Mesenchymal stem cell (in vitro differentiated cells and primary cell): ENCODE measurements around the gene CYP2A13.
"Not testable (repeated sequence)": the region's sequence is repeated elsewhere in the genome, so short reads cannot be mapped to it uniquely, and the experiment has no call there.

Source experiments
- DNase-seq: peaks from one replicate; pipeline ENCODE4 v3.0.0-alpha.2; 2013
- H2AFZ ChIP-seq: one replicate; pipeline ENCODE4 v1.6.1; 2013; ENCODE audit warnings: low read depth, mild to moderate bottlenecking, control low read depth, inconsistent platforms, low read length, moderate library complexity
- H2AK5ac ChIP-seq: 2 replicates; pipeline ENCODE4 v1.6.1; 2013; ENCODE audit warnings: low read length, moderate library complexity, mild to moderate bottlenecking, inconsistent platforms; ENCODE audit not compliant: severe bottlenecking
- H2BK120ac ChIP-seq: one replicate; pipeline ENCODE4 v1.6.1; 2013; ENCODE audit warnings: low read depth, mild to moderate bottlenecking, inconsistent platforms, low read length, moderate library complexity
- H2BK12ac ChIP-seq, 2 experiments: one replicate each; pipeline ENCODE4 v1.6.1; 2013; ENCODE audit warnings: inconsistent platforms in 2 of 2, low read length in 2 of 2, mild to moderate bottlenecking in 2 of 2, moderate library complexity in 2 of 2, control low read depth in 1 of 2
- H2BK15ac ChIP-seq: one replicate; pipeline ENCODE4 v1.6.1; 2013; ENCODE audit warnings: mild to moderate bottlenecking, low read depth, inconsistent platforms; ENCODE audit not compliant: poor library complexity, severe bottlenecking
- H2BK5ac ChIP-seq: 2 replicates; pipeline ENCODE4 v1.6.1; 2013; ENCODE audit warnings: low read depth, mild to moderate bottlenecking, low read length, control low read depth, inconsistent platforms; ENCODE audit not compliant: poor library complexity, severe bottlenecking
- H3K14ac ChIP-seq, 2 experiments: one replicate each; pipeline ENCODE4 v1.6.1; 2013; ENCODE audit warnings: inconsistent platforms in 2 of 2, low read length in 2 of 2, control low read depth in 1 of 2, mild to moderate bottlenecking in 1 of 2, moderate library complexity in 1 of 2
- H3K18ac ChIP-seq, 2 experiments: one replicate each; pipeline ENCODE4 v1.6.1; 2013; ENCODE audit warnings: inconsistent platforms in 2 of 2, low read length in 2 of 2, control low read depth in 1 of 2, low read depth in 1 of 2, mild to moderate bottlenecking in 1 of 2
- H3K23ac ChIP-seq, 2 experiments: one replicate each; pipeline ENCODE4 v1.6.1; 2013; ENCODE audit warnings: inconsistent platforms in 2 of 2, low read length in 2 of 2, mild to moderate bottlenecking in 2 of 2, moderate library complexity in 2 of 2, control low read depth in 1 of 2
- H3K27ac ChIP-seq: 2 replicates; pipeline ENCODE4 v1.5.1; 2013; ENCODE audit warnings: mild to moderate bottlenecking, moderate library complexity, low read length, control low read depth, inconsistent platforms; ENCODE audit not compliant: poor library complexity, severe bottlenecking
- H3K27me3 ChIP-seq, 2 experiments: 2 replicates each; pipeline versions ENCODE4 v1.6.1 to v1.7.0; 2013; ENCODE audit warnings: low read length in 2 of 2, mild to moderate bottlenecking in 2 of 2, moderate library complexity in 2 of 2, control low read depth in 1 of 2, inconsistent platforms in 1 of 2; ENCODE audit not compliant: control insufficient read depth in 1 of 2, insufficient read depth in 1 of 2
- H3K36me3 ChIP-seq, 2 experiments: 2 replicates each; pipeline versions ENCODE4 v1.6.1 to v1.7.0; 2013; ENCODE audit warnings: low read length in 2 of 2, control low read depth in 1 of 2, inconsistent platforms in 1 of 2, low read depth in 1 of 2, mild to moderate bottlenecking in 1 of 2; ENCODE audit not compliant: insufficient read depth in 2 of 2, control insufficient read depth in 1 of 2
- H3K4ac ChIP-seq, 2 experiments: one replicate each; pipeline ENCODE4 v1.6.1; 2013; ENCODE audit warnings: inconsistent platforms in 2 of 2, low read length in 2 of 2, mild to moderate bottlenecking in 2 of 2, moderate library complexity in 2 of 2, control low read depth in 1 of 2, low read depth in 1 of 2
- H3K4me1 ChIP-seq: 2 replicates; pipeline ENCODE4 v1.6.1; 2013; ENCODE audit warnings: low read depth, low read length, control low read depth; ENCODE audit not compliant: control insufficient read depth, insufficient read depth
- H3K4me2 ChIP-seq: 2 replicates; pipeline ENCODE4 v1.6.1; 2013; ENCODE audit warnings: low read length, mild to moderate bottlenecking, inconsistent platforms; ENCODE audit not compliant: poor library complexity, severe bottlenecking
- H3K4me3 ChIP-seq, 2 experiments: 2 replicates each; pipeline versions ENCODE4 v1.5.1 to v1.7.0; 2013; ENCODE audit warnings: low read length in 2 of 2, mild to moderate bottlenecking in 2 of 2, control low read depth in 1 of 2, low read depth in 1 of 2; ENCODE audit not compliant: insufficient read depth in 1 of 2
- H3K79me1 ChIP-seq: replicated peaks from 2 replicates; pipeline ENCODE4 v1.6.1; 2013; ENCODE audit warnings: mild to moderate bottlenecking, control low read depth, low read length, inconsistent platforms; ENCODE audit not compliant: poor library complexity, severe bottlenecking
- H3K9ac ChIP-seq: 2 replicates; pipeline ENCODE4 v1.7.0; 2013; ENCODE audit warnings: mild to moderate bottlenecking, low read length, moderate library complexity
- H3K9me3 ChIP-seq: 2 replicates; pipeline ENCODE4 v1.7.0; 2013; ENCODE audit warnings: mild to moderate bottlenecking, low read length; ENCODE audit not compliant: control insufficient read depth
- H4K8ac ChIP-seq: one replicate; pipeline ENCODE4 v1.6.1; 2013; ENCODE audit warnings: inconsistent platforms, mild to moderate bottlenecking, low read length, moderate library complexity
- H4K91ac ChIP-seq: one replicate; pipeline ENCODE4 v1.6.1; 2013; ENCODE audit warnings: mild to moderate bottlenecking, low read length, inconsistent platforms
- WGBS: methylation state at CpG from one replicate; pipeline ENCODE4 v1.1.7; 2013; ENCODE audit warnings: mixed read lengths; 5-methylcytosine and 5-hydroxymethylcytosine counted together

CYP2A13 gene

DNA sequence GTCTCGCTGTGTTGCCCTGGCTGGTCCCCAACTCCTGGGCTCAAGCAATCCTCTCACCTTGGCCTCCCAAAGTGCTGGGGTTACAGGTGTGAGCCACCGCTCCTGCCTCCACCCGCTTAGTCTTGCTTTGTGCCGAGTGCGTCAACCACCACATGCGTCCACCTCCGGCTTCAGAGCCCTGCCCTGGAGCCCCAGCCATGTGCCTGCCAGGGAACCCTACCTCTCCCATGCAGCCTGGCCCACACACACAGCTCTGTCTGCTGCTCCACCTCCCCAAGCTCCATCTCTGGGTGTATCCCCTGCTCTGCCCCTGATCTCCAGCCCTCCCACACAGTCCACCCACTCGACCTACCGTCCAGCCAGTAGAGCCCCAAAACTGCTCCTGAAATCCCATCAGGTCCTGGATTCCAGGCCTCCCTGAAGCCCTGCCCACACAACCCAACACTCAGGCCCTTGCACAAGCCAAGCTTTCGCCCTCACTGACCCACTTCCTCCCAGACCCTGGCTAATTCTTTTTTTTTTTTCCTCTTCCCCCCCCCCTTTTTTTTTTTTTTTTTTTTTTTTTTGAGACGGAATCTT is 35.6 kb downstream of the CYP2A13 start:
- Histone ChIP-seq H3K27me3 (peaks cover 0 to 14% of the 10 kb centered on the region in 2 experiments), H3K4me3 (no peak overlapping the region), H2AK5ac (no peak overlapping the region), H2AFZ (no peak overlapping the region), H3K14ac (peak overlapping the region in 1 of 2 experiments; percentile 60), H3K4me2 (no peak overlapping the region), H3K79me1 (no peaks in the 10 kb centered on the region), H2BK12ac (no peak overlapping the region), H2BK5ac (no peak overlapping the region), H3K27ac (no peak overlapping the region), H4K91ac (peak overlapping the region; percentile 2), H3K36me3 (no peaks in the 10 kb centered on the region), H3K9ac (no peak overlapping the region), H3K4me1 (peaks cover 7% of the 10 kb centered on the region), H3K9me3 (no peaks in the 10 kb centered on the region), H2BK120ac (no peak overlapping the region), H3K18ac (no peak overlapping the region), H4K8ac (no peak overlapping the region), H3K4ac (no peak overlapping the region), H2BK15ac (no peak overlapping the region), H3K23ac (no peak overlapping the region)
- no peak for DNase-seq
- WGBS, result 91% methylated on average over 10 of the region's 11 CpGs

DNA sequence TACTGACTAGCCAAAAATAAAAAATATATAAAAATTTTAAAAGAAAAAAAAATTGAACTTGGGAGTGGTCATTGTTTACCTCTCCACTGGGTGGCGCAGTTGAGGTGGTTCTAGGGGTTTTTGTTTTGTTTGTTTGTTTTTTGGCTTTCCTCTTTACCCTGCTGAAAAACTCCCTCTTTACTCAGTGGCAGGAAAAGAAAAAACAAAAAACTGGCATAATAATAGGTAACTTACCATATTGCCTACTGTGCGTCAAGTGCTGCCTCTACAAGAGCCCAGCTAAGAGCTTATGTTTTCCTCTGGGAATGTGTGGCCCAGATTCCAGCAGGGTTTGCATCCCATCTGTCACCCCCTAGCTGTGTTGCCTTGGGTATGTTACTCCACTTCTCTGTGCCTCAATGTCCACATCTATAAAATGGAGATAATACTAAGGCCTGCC is 38.5 kb downstream of the CYP2A13 start:
- peaks cover 10 to 25% of the 10 kb centered on the region in 2 experiments for H3K27me3 ChIP-seq
- WGBS, result 60% methylated on average over 1 of the region's 2 CpGs
- peak; percentile 18 for DNase-seq
- not testable (repeated sequence) for H3K4ac ChIP-seq, H2AFZ ChIP-seq, H2BK5ac ChIP-seq, H2BK120ac ChIP-seq, H3K27ac ChIP-seq, H2BK15ac ChIP-seq, H2AK5ac ChIP-seq, H3K14ac ChIP-seq, H3K23ac ChIP-seq, H3K18ac ChIP-seq, H3K36me3 ChIP-seq, H3K9ac ChIP-seq, H3K9me3 ChIP-seq, H4K91ac ChIP-seq, H3K4me2 ChIP-seq, H3K4me1 ChIP-seq, H3K79me1 ChIP-seq, H3K4me3 ChIP-seq, H2BK12ac ChIP-seq, H4K8ac ChIP-seq

DNA sequence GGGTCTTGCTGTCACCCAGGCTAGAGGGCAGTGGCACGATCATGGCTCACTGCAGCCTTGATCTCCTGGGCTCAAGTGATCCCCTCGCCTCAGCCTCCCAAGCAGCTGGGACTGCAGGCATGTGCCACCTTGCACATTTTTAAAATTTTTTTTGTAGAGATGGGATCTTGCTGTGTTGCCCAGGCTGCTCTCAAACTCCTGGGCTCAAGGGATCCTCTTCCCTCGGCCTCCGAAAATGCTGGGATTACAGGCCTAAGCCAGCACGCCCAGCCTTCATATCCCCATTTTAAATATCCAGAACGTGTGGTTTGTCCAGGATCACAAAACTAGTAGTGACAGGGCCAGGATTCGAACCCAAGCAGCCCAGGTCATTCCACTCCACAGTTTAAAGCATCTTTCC is 39.1 kb downstream of the CYP2A13 start:
- 86% methylated on average over 7 of the region's 7 CpGs for WGBS
- not testable (repeated sequence) for H2BK5ac ChIP-seq, H4K8ac ChIP-seq, H3K27ac ChIP-seq, DNase-seq, H3K4me3 ChIP-seq, H3K36me3 ChIP-seq, H3K14ac ChIP-seq, H2BK120ac ChIP-seq, H3K4me2 ChIP-seq, H4K91ac ChIP-seq, H3K4me1 ChIP-seq, H3K4ac ChIP-seq, H3K18ac ChIP-seq, H3K79me1 ChIP-seq, H2AK5ac ChIP-seq, H3K9me3 ChIP-seq, H2BK15ac ChIP-seq, H3K9ac ChIP-seq, H2BK12ac ChIP-seq, H3K23ac ChIP-seq, H2AFZ ChIP-seq
- H3K27me3 ChIP-seq, result peaks cover 14 to 25% of the 10 kb centered on the region in 2 experiments

DNA sequence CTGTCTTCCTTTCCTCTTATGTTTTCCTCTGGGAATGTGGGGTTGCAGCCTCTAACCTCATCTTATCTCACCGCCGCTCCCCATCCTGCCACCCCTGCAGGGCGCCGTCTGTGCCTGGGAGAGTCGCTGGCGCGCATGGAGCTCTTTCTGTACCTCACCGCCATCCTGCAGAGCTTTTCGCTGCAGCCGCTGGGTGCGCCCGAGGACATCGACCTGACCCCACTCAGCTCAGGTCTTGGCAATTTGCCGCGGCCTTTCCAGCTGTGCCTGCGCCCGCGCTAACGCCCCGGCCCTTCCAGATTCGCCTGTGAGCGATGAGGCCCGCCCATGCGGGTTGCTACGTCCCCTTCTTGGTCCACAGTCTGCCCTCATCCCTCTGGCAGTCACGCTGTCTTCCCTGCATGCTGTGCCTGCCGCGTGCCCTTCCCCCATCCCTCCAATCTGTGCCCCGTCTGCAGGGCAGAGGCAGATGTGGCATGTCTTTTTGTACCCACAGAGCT is 39.6 kb downstream of the CYP2A13 start:
- not testable (repeated sequence) for H3K4me3 ChIP-seq, H2AK5ac ChIP-seq, H3K4me1 ChIP-seq, H3K23ac ChIP-seq, H2AFZ ChIP-seq, H4K91ac ChIP-seq, H2BK120ac ChIP-seq, H3K4ac ChIP-seq, H4K8ac ChIP-seq, H3K14ac ChIP-seq, H3K9me3 ChIP-seq, H2BK5ac ChIP-seq, H3K79me1 ChIP-seq, H3K27ac ChIP-seq, H3K36me3 ChIP-seq, H3K9ac ChIP-seq, H2BK15ac ChIP-seq
- Histone ChIP-seq H2BK12ac (peak overlapping the region in 1 of 2 experiments; percentile 42), H3K18ac (peak overlapping the region in 1 of 2 experiments; percentile 70), H3K4me2 (peak overlapping the region; percentile 24), H3K27me3 (peaks cover 19 to 25% of the 10 kb centered on the region in 2 experiments)
- peak; percentile 91 for DNase-seq
- WGBS, result 6% methylated on average over 6 of the region's 29 CpGs
